Mesenchymal stem cell (in vitro differentiated cells and primary cell): ENCODE results near the gene MYO1E.

Experiments
- DNase-seq: peaks from one replicate; pipeline ENCODE4 v3.0.0-alpha.2; 2013
- H2AFZ ChIP-seq: one replicate; pipeline ENCODE4 v1.6.1; 2013; ENCODE audit warnings: low read depth, mild to moderate bottlenecking, control low read depth, inconsistent platforms, low read length, moderate library complexity
- H2AK5ac ChIP-seq: 2 replicates; pipeline ENCODE4 v1.6.1; 2013; ENCODE audit warnings: low read length, moderate library complexity, mild to moderate bottlenecking, inconsistent platforms; ENCODE audit not compliant: severe bottlenecking
- H2BK120ac ChIP-seq: one replicate; pipeline ENCODE4 v1.6.1; 2013; ENCODE audit warnings: low read depth, mild to moderate bottlenecking, inconsistent platforms, low read length, moderate library complexity
- H2BK12ac ChIP-seq, 2 experiments: one replicate each; pipeline ENCODE4 v1.6.1; 2013; ENCODE audit warnings: inconsistent platforms in 2 of 2, low read length in 2 of 2, mild to moderate bottlenecking in 2 of 2, moderate library complexity in 2 of 2, control low read depth in 1 of 2
- H2BK15ac ChIP-seq: one replicate; pipeline ENCODE4 v1.6.1; 2013; ENCODE audit warnings: mild to moderate bottlenecking, low read depth, inconsistent platforms; ENCODE audit not compliant: poor library complexity, severe bottlenecking
- H2BK5ac ChIP-seq: 2 replicates; pipeline ENCODE4 v1.6.1; 2013; ENCODE audit warnings: low read depth, mild to moderate bottlenecking, low read length, control low read depth, inconsistent platforms; ENCODE audit not compliant: poor library complexity, severe bottlenecking
- H3K14ac ChIP-seq, 2 experiments: one replicate each; pipeline ENCODE4 v1.6.1; 2013; ENCODE audit warnings: inconsistent platforms in 2 of 2, low read length in 2 of 2, control low read depth in 1 of 2, mild to moderate bottlenecking in 1 of 2, moderate library complexity in 1 of 2
- H3K18ac ChIP-seq, 2 experiments: one replicate each; pipeline ENCODE4 v1.6.1; 2013; ENCODE audit warnings: inconsistent platforms in 2 of 2, low read length in 2 of 2, control low read depth in 1 of 2, low read depth in 1 of 2, mild to moderate bottlenecking in 1 of 2
- H3K23ac ChIP-seq, 2 experiments: one replicate each; pipeline ENCODE4 v1.6.1; 2013; ENCODE audit warnings: inconsistent platforms in 2 of 2, low read length in 2 of 2, mild to moderate bottlenecking in 2 of 2, moderate library complexity in 2 of 2, control low read depth in 1 of 2
- H3K27ac ChIP-seq: 2 replicates; pipeline ENCODE4 v1.5.1; 2013; ENCODE audit warnings: mild to moderate bottlenecking, moderate library complexity, low read length, control low read depth, inconsistent platforms; ENCODE audit not compliant: poor library complexity, severe bottlenecking
- H3K27me3 ChIP-seq, 2 experiments: 2 replicates each; pipeline versions ENCODE4 v1.6.1 to v1.7.0; 2013; ENCODE audit warnings: low read length in 2 of 2, mild to moderate bottlenecking in 2 of 2, moderate library complexity in 2 of 2, control low read depth in 1 of 2, inconsistent platforms in 1 of 2; ENCODE audit not compliant: control insufficient read depth in 1 of 2, insufficient read depth in 1 of 2
- H3K36me3 ChIP-seq, 2 experiments: 2 replicates each; pipeline versions ENCODE4 v1.6.1 to v1.7.0; 2013; ENCODE audit warnings: low read length in 2 of 2, control low read depth in 1 of 2, inconsistent platforms in 1 of 2, low read depth in 1 of 2, mild to moderate bottlenecking in 1 of 2; ENCODE audit not compliant: insufficient read depth in 2 of 2, control insufficient read depth in 1 of 2
- H3K4ac ChIP-seq, 2 experiments: one replicate each; pipeline ENCODE4 v1.6.1; 2013; ENCODE audit warnings: inconsistent platforms in 2 of 2, low read length in 2 of 2, mild to moderate bottlenecking in 2 of 2, moderate library complexity in 2 of 2, control low read depth in 1 of 2, low read depth in 1 of 2
- H3K4me1 ChIP-seq: 2 replicates; pipeline ENCODE4 v1.6.1; 2013; ENCODE audit warnings: low read depth, low read length, control low read depth; ENCODE audit not compliant: control insufficient read depth, insufficient read depth
- H3K4me2 ChIP-seq: 2 replicates; pipeline ENCODE4 v1.6.1; 2013; ENCODE audit warnings: low read length, mild to moderate bottlenecking, inconsistent platforms; ENCODE audit not compliant: poor library complexity, severe bottlenecking
- H3K4me3 ChIP-seq, 2 experiments: 2 replicates each; pipeline versions ENCODE4 v1.5.1 to v1.7.0; 2013; ENCODE audit warnings: low read length in 2 of 2, mild to moderate bottlenecking in 2 of 2, control low read depth in 1 of 2, low read depth in 1 of 2; ENCODE audit not compliant: insufficient read depth in 1 of 2
- H3K79me1 ChIP-seq: replicated peaks from 2 replicates; pipeline ENCODE4 v1.6.1; 2013; ENCODE audit warnings: mild to moderate bottlenecking, control low read depth, low read length, inconsistent platforms; ENCODE audit not compliant: poor library complexity, severe bottlenecking
- H3K9ac ChIP-seq: 2 replicates; pipeline ENCODE4 v1.7.0; 2013; ENCODE audit warnings: mild to moderate bottlenecking, low read length, moderate library complexity
- H3K9me3 ChIP-seq: 2 replicates; pipeline ENCODE4 v1.7.0; 2013; ENCODE audit warnings: mild to moderate bottlenecking, low read length; ENCODE audit not compliant: control insufficient read depth
- H4K8ac ChIP-seq: one replicate; pipeline ENCODE4 v1.6.1; 2013; ENCODE audit warnings: inconsistent platforms, mild to moderate bottlenecking, low read length, moderate library complexity
- H4K91ac ChIP-seq: one replicate; pipeline ENCODE4 v1.6.1; 2013; ENCODE audit warnings: mild to moderate bottlenecking, low read length, inconsistent platforms
- whole genome bisulfite sequencing: methylation state at CpG from one replicate; pipeline ENCODE4 v1.1.7; 2013; ENCODE audit warnings: mixed read lengths; 5-methylcytosine and 5-hydroxymethylcytosine counted together

MYO1E gene

GRCh38 chr15:59243622-59244021, 129.0 kb downstream of the MYO1E start:
- Histone ChIP-seq H3K23ac (no peak overlapping the region), H2BK120ac (no peak overlapping the region), H3K4me1 (peaks cover 8% of the 10 kb centered on the region), H3K27me3 (no peaks in the 10 kb centered on the region), H3K9ac (no peak overlapping the region), H3K4ac (no peak overlapping the region), H3K9me3 (no peaks in the 10 kb centered on the region), H3K36me3 (peaks cover 0 to 78% of the 10 kb centered on the region in 2 experiments), H2BK15ac (no peak overlapping the region), H4K91ac (no peak overlapping the region), H2AFZ (no peak overlapping the region), H3K79me1 (peaks cover 27% of the 10 kb centered on the region), H3K18ac (no peak overlapping the region), H2BK12ac (no peak overlapping the region), H3K4me2 (no peak overlapping the region), H3K27ac (peak overlapping the region; percentile 80), H2AK5ac (peak overlapping the region; percentile 76), H3K4me3 (no peak overlapping the region), H3K14ac (no peak overlapping the region), H2BK5ac (no peak overlapping the region), H4K8ac (no peak overlapping the region)
- 98% methylated on average over 4 of the region's 5 CpGs for WGBS
- no peak for DNase-seq

DNA sequence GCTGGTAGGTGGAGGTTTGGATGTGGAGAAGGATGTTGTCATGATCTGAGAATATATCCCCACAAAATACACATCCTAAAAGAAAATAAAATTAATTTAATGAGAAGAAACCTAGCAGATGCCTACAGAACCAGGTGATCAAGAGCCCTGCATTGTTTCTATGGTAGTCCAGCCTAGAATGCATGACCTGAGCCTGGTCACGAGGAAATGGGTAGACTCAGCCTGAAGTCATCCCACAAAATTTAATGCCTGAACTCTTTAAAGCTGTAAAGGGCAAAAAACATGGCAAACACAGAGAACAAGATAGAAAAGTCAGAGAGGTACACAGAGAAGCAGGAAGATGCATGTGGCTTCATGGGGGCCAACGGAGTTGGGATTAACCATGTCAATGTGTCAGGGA, 130.0 kb downstream of the MYO1E start:
- no peak overlapping the region for H3K14ac ChIP-seq
- H3K4me1 ChIP-seq, result peaks cover 7% of the 10 kb centered on the region
- no peak overlapping the region for H3K23ac ChIP-seq
- 90% methylated on average over 1 of the region's 2 CpGs for WGBS
- H2AFZ ChIP-seq, result no peak overlapping the region
- H2BK12ac ChIP-seq, result no peak overlapping the region
- H3K79me1 ChIP-seq, result peaks cover 25% of the 10 kb centered on the region
- H3K9me3 ChIP-seq, result no peaks in the 10 kb centered on the region
- no peak for DNase-seq
- no peak overlapping the region for H4K91ac ChIP-seq
- H3K27ac ChIP-seq, result peak overlapping the region; percentile 65
- H3K4me3 ChIP-seq, result no peak overlapping the region
- H4K8ac ChIP-seq, result no peak overlapping the region
- no peak overlapping the region for H3K4ac ChIP-seq
- no peak overlapping the region for H3K18ac ChIP-seq
- no peaks in the 10 kb centered on the region for H3K27me3 ChIP-seq
- peak overlapping the region; percentile 72 for H2AK5ac ChIP-seq
- H3K36me3 ChIP-seq, result peaks cover 3 to 82% of the 10 kb centered on the region in 2 experiments
- H3K4me2 ChIP-seq, result no peak overlapping the region
- no peak overlapping the region for H3K9ac ChIP-seq
- H2BK120ac ChIP-seq, result no peak overlapping the region
- H2BK5ac ChIP-seq, result no peak overlapping the region
- H2BK15ac ChIP-seq, result no peak overlapping the region

GRCh38 chr15:59240036-59240435, 132.6 kb downstream of the MYO1E start:
- H2BK12ac ChIP-seq, result no peak overlapping the region
- no peak overlapping the region for H3K4ac ChIP-seq
- H3K27me3 ChIP-seq, result no peaks in the 10 kb centered on the region
- H2AK5ac ChIP-seq, result no peak overlapping the region
- no peak overlapping the region for H2BK5ac ChIP-seq
- H2BK15ac ChIP-seq, result no peak overlapping the region
- H4K91ac ChIP-seq, result no peak overlapping the region
- H3K9ac ChIP-seq, result no peak overlapping the region
- H3K4me1 ChIP-seq, result peaks cover 6% of the 10 kb centered on the region
- H3K4me2 ChIP-seq, result no peak overlapping the region
- no peak overlapping the region for H2BK120ac ChIP-seq
- no peak overlapping the region for H3K27ac ChIP-seq
- no peaks in the 10 kb centered on the region for H3K9me3 ChIP-seq
- H3K36me3 ChIP-seq, result peaks cover 3 to 82% of the 10 kb centered on the region in 2 experiments
- DNase-seq, result no peak
- H3K18ac ChIP-seq, result no peak overlapping the region
- H3K14ac ChIP-seq, result no peak overlapping the region
- H3K79me1 ChIP-seq, result peaks cover 21% of the 10 kb centered on the region
- H4K8ac ChIP-seq, result no peak overlapping the region
- no peak overlapping the region for H3K4me3 ChIP-seq
- 74% methylated on average over 5 of the region's 5 CpGs for WGBS
- no peak overlapping the region for H3K23ac ChIP-seq
- H2AFZ ChIP-seq, result no peak overlapping the region

- WGBS, result 82% methylated on average over 4 of the region's 5 CpGs
- no peak overlapping the region for H3K27ac ChIP-seq
Measured at GRCh38 chr15:59237924-59238331, 134.7 kb downstream of the MYO1E start.

More at GRCh38 chr15:59237924-59238331, 134.7 kb downstream of the MYO1E start:
- no peak overlapping the region for H3K14ac ChIP-seq
- DNase-seq, result peak; percentile 60
- H3K36me3 ChIP-seq, result peaks cover 5 to 73% of the 10 kb centered on the region in 2 experiments
- H3K79me1 ChIP-seq, result peaks cover 22% of the 10 kb centered on the region
- no peak overlapping the region for H3K9ac ChIP-seq
- H3K9me3 ChIP-seq, result no peaks in the 10 kb centered on the region
- peak overlapping the region in 1 of 2 experiments; percentile 16 for H3K18ac ChIP-seq
- no peak overlapping the region for H2BK5ac ChIP-seq
- H3K23ac ChIP-seq, result no peak overlapping the region
- H4K91ac ChIP-seq, result no peak overlapping the region
- H2AK5ac ChIP-seq, result no peak overlapping the region
- peak overlapping the region in 1 of 2 experiments; percentile 41 for H3K4ac ChIP-seq
- H2AFZ ChIP-seq, result no peak overlapping the region
- H2BK120ac ChIP-seq, result no peak overlapping the region
- H3K4me3 ChIP-seq, result no peak overlapping the region
- no peak overlapping the region for H2BK12ac ChIP-seq
- H4K8ac ChIP-seq, result no peak overlapping the region
- H3K27me3 ChIP-seq, result no peaks in the 10 kb centered on the region
- peaks cover 1% of the 10 kb centered on the region for H3K4me1 ChIP-seq
- no peak overlapping the region for H3K4me2 ChIP-seq
- no peak overlapping the region for H2BK15ac ChIP-seq
